WTC11 (cell line): ENCODE data around the gene ZNF407. TPM values are rescaled to one million over a fixed set of nuclear protein-coding genes. Genes with fewer than 3 reads are reported as not detected.

ENCODE experiments used
- ATAC-seq: fragments of 200-7000 bp; cut with Tn5 transposase; 2 replicates; pipeline ENCODE4 v1.10.0; 2021; ENCODE audit warnings: mild to moderate bottlenecking, moderate library complexity
- CTCF ChIA-PET: fragments of 300-600 bp; sonication (Branson Sonifier 250); formaldehyde crosslinking; loops from one replicate; lab custom pipeline; 2021; ENCODE audit warnings: antibody characterized with exemption; lab: Charles Lee
- POLR2A ChIA-PET: fragments of 350-600 bp; sonication (Branson Sonifier 250); formaldehyde crosslinking; loops from one replicate; lab custom pipeline; 2021; ENCODE audit warnings: antibody characterized with exemption; lab: Charles Lee
- DNase-seq: peaks from one replicate; pipeline ENCODE4 v3.0.0; 2021; ENCODE audit warnings: low spot score
- H3K27ac Mint-ChIP-seq: 2 replicates; pipeline ENCODE4 v1.8.0; 2021; ENCODE audit warnings: mixed read lengths
- H3K27me3 Mint-ChIP-seq: 2 replicates; pipeline ENCODE4 v1.8.0; 2021; ENCODE audit warnings: low read depth, mild to moderate bottlenecking, moderate library complexity, mixed read lengths
- H3K36me3 Mint-ChIP-seq: 2 replicates; pipeline ENCODE4 v1.8.0; 2021; ENCODE audit warnings: mixed read lengths
- H3K4me1 Mint-ChIP-seq: 2 replicates; pipeline ENCODE4 v1.8.0; 2022; ENCODE audit warnings: mixed read lengths
- H3K4me3 Mint-ChIP-seq: 2 replicates; pipeline ENCODE4 v1.8.0; 2021; ENCODE audit warnings: mild to moderate bottlenecking, moderate library complexity, mixed read lengths
- H3K9me3 Mint-ChIP-seq: 2 replicates; pipeline ENCODE4 v1.8.0; 2021; ENCODE audit warnings: mixed read lengths
- CBFB ChIP-seq: sonication (generic); formaldehyde crosslinking; IDR thresholded peaks from 2 replicates; pipeline ENCODE4 v1.8.1; 2022; ENCODE audit warnings: mild to moderate bottlenecking, low read depth, missing genetic modification reagents
- CREM ChIP-seq: sonication (generic); formaldehyde crosslinking; IDR thresholded peaks from 2 replicates; pipeline ENCODE4 v1.8.1; 2022; ENCODE audit warnings: mild to moderate bottlenecking, missing genetic modification reagents, moderate library complexity
- ESRRA ChIP-seq: sonication (generic); formaldehyde crosslinking; IDR thresholded peaks from 2 replicates; pipeline ENCODE4 v1.8.1; 2022; ENCODE audit warnings: mild to moderate bottlenecking, missing genetic modification reagents, borderline replicate concordance
- FOXP1 ChIP-seq: sonication (generic); formaldehyde crosslinking; IDR thresholded peaks from 2 replicates; pipeline ENCODE4 v1.8.0; 2022; ENCODE audit warnings: missing genetic modification reagents, mild to moderate bottlenecking, moderate library complexity, borderline replicate concordance
- JAZF1 ChIP-seq: fragments of 250-450 bp; sonication (Bioruptor Pico); IDR thresholded peaks from 2 replicates; pipeline ENCODE4 v1.9.0; 2021; ENCODE audit warnings: moderate library complexity, mild to moderate bottlenecking, inconsistent platforms
- KAT7 ChIP-seq: sonication (generic); formaldehyde crosslinking; IDR thresholded peaks from 2 replicates; pipeline ENCODE4 v1.8.1; 2023; ENCODE audit warnings: missing genetic modification reagents, mild to moderate bottlenecking, borderline replicate concordance
- MXD4 ChIP-seq: fragments of 250-450 bp; sonication (Bioruptor Pico); IDR thresholded peaks from 2 replicates; pipeline ENCODE4 v1.8.0; 2021; ENCODE audit warnings: mild to moderate bottlenecking, moderate library complexity, borderline replicate concordance
- MYBL2 ChIP-seq: sonication (generic); formaldehyde crosslinking; IDR thresholded peaks from 2 replicates; pipeline ENCODE4 v1.8.1; 2023; ENCODE audit warnings: mild to moderate bottlenecking, moderate library complexity, missing genetic modification reagents
- NFYB ChIP-seq: sonication (generic); formaldehyde crosslinking; conservative IDR thresholded peaks from 2 replicates; pipeline ENCODE4 v1.8.0; 2022; ENCODE audit warnings: low read depth, missing genetic modification reagents
- NR2C2 ChIP-seq: sonication (generic); formaldehyde crosslinking; IDR thresholded peaks from 2 replicates; pipeline ENCODE4 v1.8.0; 2022; ENCODE audit warnings: mild to moderate bottlenecking, missing genetic modification reagents
- NR3C1 ChIP-seq: sonication (generic); formaldehyde crosslinking; conservative IDR thresholded peaks from 2 replicates; pipeline ENCODE4 v1.8.1; 2023; ENCODE audit warnings: low read depth, mild to moderate bottlenecking, missing genetic modification reagents
- PRRX2 ChIP-seq: fragments of 250-450 bp; sonication (Bioruptor Pico); IDR thresholded peaks from 2 replicates; pipeline ENCODE4 v1.8.0; 2021; ENCODE audit warnings: mild to moderate bottlenecking
- TEAD4 ChIP-seq: sonication (generic); formaldehyde crosslinking; IDR thresholded peaks from 2 replicates; pipeline ENCODE4 v1.8.0; 2022; ENCODE audit warnings: mild to moderate bottlenecking, missing genetic modification reagents
- ZNF263 ChIP-seq: sonication (generic); formaldehyde crosslinking; IDR thresholded peaks from 2 replicates; pipeline ENCODE4 v1.8.1; 2022; ENCODE audit warnings: low read depth, mild to moderate bottlenecking, moderate library complexity, missing genetic modification reagents
- ZNF423 ChIP-seq: fragments of 250-450 bp; sonication (Bioruptor Pico); IDR thresholded peaks from 2 replicates; pipeline ENCODE4 v2.1.2; 2022; ENCODE audit warnings: mild to moderate bottlenecking, moderate library complexity
- total RNA-seq: library from RNA; stranded (reverse); gene quantifications from 3 replicates; pipeline ENCODE4 v1.2.3, GENCODE V29; 2021
- TF ChIP-seq, protein P1 (sequence below): sonication (generic); formaldehyde crosslinking; IDR thresholded peaks from 2 replicates; pipeline ENCODE4 v1.8.1; 2022; ENCODE audit warnings: low read depth, missing genetic modification reagents, borderline replicate concordance
- TF ChIP-seq, protein P2 (sequence below): fragments of 250-450 bp; sonication (Bioruptor Pico); IDR thresholded peaks from 2 replicates; pipeline ENCODE4 v1.8.0; 2021; ENCODE audit warnings: mild to moderate bottlenecking
- TF ChIP-seq, protein P3 (sequence below): sonication (generic); formaldehyde crosslinking; IDR thresholded peaks from 2 replicates; pipeline ENCODE4 v1.8.1; 2023; ENCODE audit warnings: mild to moderate bottlenecking, moderate library complexity, missing genetic modification reagents
- TF ChIP-seq, protein P4 (sequence below): sonication (generic); formaldehyde crosslinking; IDR thresholded peaks from 2 replicates; pipeline ENCODE4 v1.8.0; 2022; ENCODE audit warnings: mild to moderate bottlenecking, missing genetic modification reagents
- TF ChIP-seq, protein P5 (sequence below): sonication (generic); formaldehyde crosslinking; IDR thresholded peaks from 2 replicates; pipeline ENCODE4 v1.8.0; 2022; ENCODE audit warnings: mild to moderate bottlenecking, missing genetic modification reagents

Gene ZNF407
- total RNA-seq, 1 experiment from 2014 or later = 6.5 TPM

DNA sequence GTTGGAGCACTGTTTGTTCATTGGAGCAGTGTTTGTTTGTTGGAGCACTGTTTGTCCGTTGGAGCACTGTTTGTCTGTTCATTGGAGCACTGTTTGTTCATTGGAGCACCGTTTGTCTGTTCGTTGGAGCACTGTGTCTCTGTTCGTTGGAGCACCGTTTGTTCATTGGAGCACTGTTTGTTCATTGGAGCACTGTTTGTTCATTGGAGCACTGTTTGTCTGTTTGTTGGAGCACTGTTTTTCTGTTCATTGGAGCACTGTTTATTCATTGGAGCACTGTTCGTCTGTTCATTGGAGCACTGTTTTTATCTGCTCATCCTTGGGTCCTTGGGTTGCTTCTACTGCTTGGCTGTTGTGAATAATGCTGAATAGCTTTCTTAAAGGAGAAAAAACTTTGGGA is 74.7 kb downstream of the ZNF407 start:
- no peak overlapping the region for H3K4me3 Mint-ChIP-seq
- TF ChIP-seq ESRRA (CRISPR knock-in tag) = no peak
- TF ChIP-seq, protein P1, sequence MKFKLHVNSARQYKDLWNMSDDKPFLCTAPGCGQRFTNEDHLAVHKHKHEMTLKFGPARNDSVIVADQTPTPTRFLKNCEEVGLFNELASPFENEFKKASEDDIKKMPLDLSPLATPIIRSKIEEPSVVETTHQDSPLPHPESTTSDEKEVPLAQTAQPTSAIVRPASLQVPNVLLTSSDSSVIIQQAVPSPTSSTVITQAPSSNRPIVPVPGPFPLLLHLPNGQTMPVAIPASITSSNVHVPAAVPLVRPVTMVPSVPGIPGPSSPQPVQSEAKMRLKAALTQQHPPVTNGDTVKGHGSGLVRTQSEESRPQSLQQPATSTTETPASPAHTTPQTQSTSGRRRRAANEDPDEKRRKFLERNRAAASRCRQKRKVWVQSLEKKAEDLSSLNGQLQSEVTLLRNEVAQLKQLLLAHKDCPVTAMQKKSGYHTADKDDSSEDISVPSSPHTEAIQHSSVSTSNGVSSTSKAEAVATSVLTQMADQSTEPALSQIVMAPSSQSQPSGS (CRISPR knock-in tag) = no peak
- TF ChIP-seq CREM = no peak
- no peak for TF ChIP-seq ZNF423 (CRISPR knock-in tag)
- TF ChIP-seq KAT7 (CRISPR knock-in tag) = no peak
- TF ChIP-seq, all 79 proteins: peak for 0
- Mint-ChIP-seq H3K4me1 (no peaks in the 10 kb centered on the region), H3K27me3 (no peaks in the 10 kb centered on the region), H3K36me3 (peaks cover 9% of the 10 kb centered on the region), H3K27ac (no peak overlapping the region), H3K9me3 (peaks cover 6% of the 10 kb centered on the region)
- ATAC-seq = no peak
- POLR2A ChIA-PET = no interaction called here
- no peak for DNase-seq
- CTCF ChIA-PET = no interaction called here

DNA sequence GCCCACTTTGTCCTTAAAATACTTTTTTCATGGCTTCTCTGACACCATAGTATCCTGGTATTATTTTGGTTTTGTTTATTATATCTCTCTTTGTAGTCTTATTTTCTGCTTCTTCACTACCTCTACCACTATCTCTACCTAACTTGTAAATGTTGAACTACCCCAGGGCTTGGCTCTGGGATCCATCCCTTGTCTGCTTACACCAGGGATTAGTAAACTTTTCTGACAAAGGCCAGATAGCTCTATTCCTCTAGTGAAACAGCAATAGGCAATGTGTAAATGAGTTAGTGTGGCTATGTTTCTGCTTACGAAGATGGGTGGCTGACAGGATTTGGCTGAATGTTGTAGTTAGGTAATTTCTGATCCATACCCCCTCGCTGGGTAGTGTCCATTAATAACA is 76.8 kb downstream of the ZNF407 start:
- ChIA-PET POLR2A (no interaction called here), CTCF (no interaction called here)
- Mint-ChIP-seq H3K36me3 (peaks cover 21% of the 10 kb centered on the region), H3K4me1 (no peaks in the 10 kb centered on the region), H3K27ac (no peak overlapping the region), H3K4me3 (no peak overlapping the region), H3K9me3 (peaks cover 17% of the 10 kb centered on the region)
- DNase-seq = no peak
- TF ChIP-seq, protein P2, sequence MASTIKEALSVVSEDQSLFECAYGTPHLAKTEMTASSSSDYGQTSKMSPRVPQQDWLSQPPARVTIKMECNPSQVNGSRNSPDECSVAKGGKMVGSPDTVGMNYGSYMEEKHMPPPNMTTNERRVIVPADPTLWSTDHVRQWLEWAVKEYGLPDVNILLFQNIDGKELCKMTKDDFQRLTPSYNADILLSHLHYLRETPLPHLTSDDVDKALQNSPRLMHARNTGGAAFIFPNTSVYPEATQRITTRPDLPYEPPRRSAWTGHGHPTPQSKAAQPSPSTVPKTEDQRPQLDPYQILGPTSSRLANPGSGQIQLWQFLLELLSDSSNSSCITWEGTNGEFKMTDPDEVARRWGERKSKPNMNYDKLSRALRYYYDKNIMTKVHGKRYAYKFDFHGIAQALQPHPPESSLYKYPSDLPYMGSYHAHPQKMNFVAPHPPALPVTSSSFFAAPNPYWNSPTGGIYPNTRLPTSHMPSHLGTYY = no peak
- TF ChIP-seq NR3C1 (CRISPR knock-in tag) = no peak
- no peak for TF ChIP-seq JAZF1
- TF ChIP-seq FOXP1 (CRISPR knock-in tag) = no peak
- TF ChIP-seq TEAD4 (CRISPR knock-in tag) = no peak
- TF ChIP-seq CBFB (CRISPR knock-in tag) = no peak
- TF ChIP-seq, protein P3, sequence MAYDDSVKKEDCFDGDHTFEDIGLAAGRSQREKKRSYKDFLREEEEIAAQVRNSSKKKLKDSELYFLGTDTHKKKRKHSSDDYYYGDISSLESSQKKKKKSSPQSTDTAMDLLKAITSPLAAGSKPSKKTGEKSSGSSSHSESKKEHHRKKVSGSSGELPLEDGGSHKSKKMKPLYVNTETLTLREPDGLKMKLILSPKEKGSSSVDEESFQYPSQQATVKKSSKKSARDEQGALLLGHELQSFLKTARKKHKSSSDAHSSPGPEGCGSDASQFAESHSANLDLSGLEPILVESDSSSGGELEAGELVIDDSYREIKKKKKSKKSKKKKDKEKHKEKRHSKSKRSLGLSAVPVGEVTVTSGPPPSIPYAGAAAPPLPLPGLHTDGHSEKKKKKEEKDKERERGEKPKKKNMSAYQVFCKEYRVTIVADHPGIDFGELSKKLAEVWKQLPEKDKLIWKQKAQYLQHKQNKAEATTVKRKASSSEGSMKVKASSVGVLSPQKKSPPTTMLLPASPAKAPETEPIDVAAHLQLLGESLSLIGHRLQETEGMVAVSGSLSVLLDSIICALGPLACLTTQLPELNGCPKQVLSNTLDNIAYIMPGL (CRISPR knock-in tag) = no peak
- no peak for TF ChIP-seq MYBL2 (CRISPR knock-in tag)
- TF ChIP-seq NR2C2 (CRISPR knock-in tag) = no peak
- TF ChIP-seq MXD4 = no peak
- TF ChIP-seq, all 79 proteins: peak for 0
- ATAC-seq = no peak
- no peaks in the 10 kb centered on the region for H3K27me3 Mint-ChIP-seq

DNA sequence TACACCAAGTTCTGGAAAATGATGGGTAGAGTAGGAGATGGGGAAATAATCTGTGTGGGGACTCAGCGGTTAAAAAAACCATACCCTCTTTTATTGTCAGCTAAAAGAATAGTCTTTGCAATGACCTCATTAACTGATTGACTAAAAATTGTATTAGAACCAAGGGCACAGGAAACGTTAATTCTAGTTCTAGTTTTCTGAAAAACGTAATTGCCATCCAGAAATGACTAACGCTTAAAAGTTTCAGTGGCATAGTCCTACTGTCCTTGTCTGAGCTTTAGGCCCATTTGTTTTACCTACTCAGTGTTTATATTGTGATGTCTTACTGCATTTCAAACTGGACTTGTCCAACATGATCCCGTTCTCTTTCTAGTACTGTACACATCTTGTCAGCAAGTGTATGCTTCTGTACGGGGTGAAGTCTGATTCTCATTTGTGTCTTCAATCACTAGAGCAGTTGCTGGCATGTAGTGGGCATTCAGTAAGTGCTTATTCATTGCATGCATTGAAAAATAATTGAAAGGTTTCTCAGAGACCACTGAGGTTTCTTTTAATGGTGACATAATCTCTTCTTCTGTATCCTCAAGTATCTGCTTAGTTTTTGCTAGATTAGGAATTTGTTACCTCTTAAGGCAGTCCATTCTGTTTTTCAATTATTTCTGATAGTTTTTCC is 81.5 kb downstream of the ZNF407 start:
- no peak for DNase-seq
- CTCF ChIA-PET = no interaction called here
- no peak for ATAC-seq
- no peak overlapping the region for H3K27ac Mint-ChIP-seq
- POLR2A ChIA-PET = no interaction called here
- H3K27me3 Mint-ChIP-seq = no peaks in the 10 kb centered on the region
- H3K36me3 Mint-ChIP-seq = peaks cover 24% of the 10 kb centered on the region
- H3K4me1 Mint-ChIP-seq = no peaks in the 10 kb centered on the region
- peaks cover 17% of the 10 kb centered on the region for H3K9me3 Mint-ChIP-seq
- TF ChIP-seq PRRX2 (CRISPR knock-in tag) = no peak
- TF ChIP-seq, protein P4, sequence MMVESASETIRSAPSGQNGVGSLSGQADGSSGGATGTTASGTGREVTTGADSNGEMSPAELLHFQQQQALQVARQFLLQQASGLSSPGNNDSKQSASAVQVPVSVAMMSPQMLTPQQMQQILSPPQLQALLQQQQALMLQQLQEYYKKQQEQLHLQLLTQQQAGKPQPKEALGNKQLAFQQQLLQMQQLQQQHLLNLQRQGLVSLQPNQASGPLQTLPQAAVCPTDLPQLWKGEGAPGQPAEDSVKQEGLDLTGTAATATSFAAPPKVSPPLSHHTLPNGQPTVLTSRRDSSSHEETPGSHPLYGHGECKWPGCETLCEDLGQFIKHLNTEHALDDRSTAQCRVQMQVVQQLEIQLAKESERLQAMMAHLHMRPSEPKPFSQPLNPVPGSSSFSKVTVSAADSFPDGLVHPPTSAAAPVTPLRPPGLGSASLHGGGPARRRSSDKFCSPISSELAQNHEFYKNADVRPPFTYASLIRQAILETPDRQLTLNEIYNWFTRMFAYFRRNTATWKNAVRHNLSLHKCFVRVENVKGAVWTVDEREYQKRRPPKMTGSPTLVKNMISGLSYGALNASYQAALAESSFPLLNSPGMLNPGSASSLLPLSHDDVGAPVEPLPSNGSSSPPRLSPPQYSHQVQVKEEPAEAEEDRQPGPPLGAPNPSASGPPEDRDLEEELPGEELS (CRISPR knock-in tag) = no peak
- TF ChIP-seq NFYB (CRISPR knock-in tag) = no peak
- no peak for TF ChIP-seq ZNF263 (CRISPR knock-in tag)
- TF ChIP-seq, protein P5, sequence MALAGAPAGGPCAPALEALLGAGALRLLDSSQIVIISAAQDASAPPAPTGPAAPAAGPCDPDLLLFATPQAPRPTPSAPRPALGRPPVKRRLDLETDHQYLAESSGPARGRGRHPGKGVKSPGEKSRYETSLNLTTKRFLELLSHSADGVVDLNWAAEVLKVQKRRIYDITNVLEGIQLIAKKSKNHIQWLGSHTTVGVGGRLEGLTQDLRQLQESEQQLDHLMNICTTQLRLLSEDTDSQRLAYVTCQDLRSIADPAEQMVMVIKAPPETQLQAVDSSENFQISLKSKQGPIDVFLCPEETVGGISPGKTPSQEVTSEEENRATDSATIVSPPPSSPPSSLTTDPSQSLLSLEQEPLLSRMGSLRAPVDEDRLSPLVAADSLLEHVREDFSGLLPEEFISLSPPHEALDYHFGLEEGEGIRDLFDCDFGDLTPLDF (CRISPR knock-in tag) = no peak
- no peak overlapping the region for H3K4me3 Mint-ChIP-seq
